IPS-NIHi11 (cell line): ENCODE data around the gene PTGIR.

Experiments used
- DNase-seq: peaks from one replicate; pipeline ENCODE4 v3.0.0; 2012; ENCODE audit warnings: mixed read lengths, low spot score

PTGIR gene

GRCh38 chr19:46624958-46625661 is at the start of gene PTGIR:
PTGIR (minus strand) TSS chr19:46625089; CDS start chr19:46624225, 864 bp downstream.
- DNase-seq, result peak; percentile 44

GRCh38 chr19:46670813-46671212 is 45.9 kb upstream of the PTGIR start:
- no peak for DNase-seq

- no peak for DNase-seq
These were observed 43.8 kb upstream of the PTGIR start for GRCh38 chr19:46668662-46669061.

- no peak for DNase-seq
These were observed 40.2 kb upstream of the PTGIR start for GRCh38 chr19:46665072-46665471.

- DNase-seq, result peak; percentile 79
These were observed 37.1 kb upstream of the PTGIR start for GRCh38 chr19:46661735-46662592.

GRCh38 chr19:46661020-46661731 is 36.3 kb upstream of the PTGIR start, which contains the start of gene DACT3:
DACT3 (minus strand) TSS chr19:46661182; CDS start chr19:46661064, 118 bp downstream.
- peak; percentile 95 for DNase-seq

- DNase-seq, result no peak
These were observed 35.7 kb upstream of the PTGIR start for GRCh38 chr19:46660551-46661019.

GRCh38 chr19:46660008-46660517 is 35.2 kb upstream of the PTGIR start:
- DNase-seq, result no peak

GRCh38 chr19:46659151-46660007 is 34.5 kb upstream of the PTGIR start:
- DNase-seq, result peak; percentile 57

- DNase-seq, result no peak
These were observed 31.7 kb upstream of the PTGIR start for GRCh38 chr19:46656541-46656940.

- peak; percentile 69 for DNase-seq
These were observed 29.8 kb upstream of the PTGIR start for GRCh38 chr19:46654621-46655152.

- DNase-seq, result no peak
These were observed 25.6 kb upstream of the PTGIR start for GRCh38 chr19:46650445-46650844.

- peak; percentile 79 for DNase-seq
These were observed 24.4 kb upstream of the PTGIR start for GRCh38 chr19:46648961-46649960.

GRCh38 chr19:46648060-46648960 is 23.4 kb upstream of the PTGIR start:
- DNase-seq, result peak; percentile 56

- DNase-seq, result no peak
These were observed 21.5 kb upstream of the PTGIR start for GRCh38 chr19:46646402-46646801.

GRCh38 chr19:46644720-46645119 is 19.8 kb upstream of the PTGIR start:
- DNase-seq, result no peak

GRCh38 chr19:46640656-46641055 is 15.8 kb upstream of the PTGIR start:
- DNase-seq, result no peak

GRCh38 chr19:46639358-46640182 is 14.7 kb upstream of the PTGIR start:
- DNase-seq, result peak; percentile 81
